ENCODE results near the gene LRRK1.

GRCh38 chr15:101025501-101025885, 106.3 kb downstream of the LRRK1 start:
- TF ChIP-seq POLR2AphosphoS5 (IDR thresholded peaks at IDR 0.05; ENCODE audit: low read depth, low read length) (no peak), TAF1 (IDR thresholded peaks at IDR 0.05; ENCODE audit: borderline replicate concordance, insufficient read depth, low read length) (no peak), REST (IDR thresholded peaks at IDR 0.05; ENCODE audit: insufficient read depth in 1 of 2, low read depth in 2 of 2, low read length in 2 of 2) (no peak), SIN3A (IDR thresholded peaks at IDR 0.05; ENCODE audit: borderline replicate concordance, insufficient read depth, low read length) (no peak), FOXP2 (optimal IDR thresholded peaks at IDR 0.05; ENCODE audit: borderline replicate concordance, extremely low read depth, extremely low read length, insufficient read depth) (no peak)
